ENCODE measurements around the gene IRF2. TPM values are rescaled to one million over a fixed set of nuclear protein-coding genes. Genes with fewer than 3 reads are reported as not detected.
A peak's percentile ranks its signal among the peaks of the same experiment; 100 is the strongest.

The IRF2 gene
- total RNA-seq (2012; rRNA removed) = 21.3 and 31.7 TPM in 2 replicates

DNA sequence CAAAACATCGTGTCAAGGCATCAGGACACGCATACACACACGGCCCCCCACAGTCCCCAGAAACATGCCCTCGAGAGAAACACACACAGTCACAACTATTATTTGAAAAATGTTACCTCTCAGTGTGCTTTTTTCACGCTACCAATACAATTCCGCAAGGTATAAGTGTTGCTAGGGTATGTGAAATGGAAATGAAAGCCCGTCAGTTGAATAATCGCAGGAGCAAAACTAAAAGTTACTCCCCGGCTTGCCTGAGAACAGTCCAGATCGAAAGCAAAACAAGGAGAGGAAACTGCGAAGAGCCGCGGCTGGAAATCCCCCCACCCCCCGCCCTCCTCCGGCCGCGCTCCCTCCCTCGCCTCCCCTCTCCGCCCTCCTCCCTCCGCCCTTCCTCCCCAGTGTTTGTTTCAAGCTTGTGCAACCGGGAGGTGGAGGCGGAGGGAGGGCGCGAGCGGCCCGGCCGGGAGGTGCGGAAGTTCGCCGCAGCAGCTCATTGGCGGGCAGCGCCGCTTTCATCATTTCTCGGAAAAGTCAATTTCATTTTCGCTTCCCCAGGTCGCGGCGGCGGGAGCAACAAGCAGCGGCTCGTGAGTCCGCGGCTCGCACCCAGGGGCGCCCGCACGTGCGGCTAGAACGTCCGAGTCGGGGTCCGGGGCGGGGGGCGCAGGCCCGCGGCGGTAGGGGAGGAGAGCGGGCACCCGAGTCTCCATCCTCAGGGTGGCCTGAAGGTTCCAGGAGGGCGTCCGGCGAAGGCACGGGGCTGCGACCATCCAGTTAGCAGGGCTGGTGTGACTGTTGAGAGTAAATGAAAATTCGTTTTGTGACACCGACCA is at the start of gene IRF2:
TSS of gene IRF2 (minus strand) at position 288 of the 833 bp plus-strand sequence. CDS start 45,486 bp downstream, outside the sequence.
- no peaks in the 10 kb centered on the region for H3K9me3 ChIP-seq (replicated peaks; ENCODE audit: low read length)
- H3K36me3 ChIP-seq (ENCODE audit: insufficient read depth, low read length) = no peaks in the 10 kb centered on the region
- no peaks in the 10 kb centered on the region for H3K27me3 ChIP-seq (ENCODE audit: control insufficient read depth, insufficient read depth, low read length)
- H3K4me2 ChIP-seq (ENCODE audit: low read length) = peak within 1 kb of the TSS; percentile 98
- peak within 1 kb of the TSS; percentile 84 for H3K4me3 ChIP-seq (ENCODE audit: low read length)
- H3K4me1 ChIP-seq (ENCODE audit: control insufficient read depth, insufficient read depth, low read length) = peaks cover 18% of the 10 kb centered on the region
- H3K9ac ChIP-seq (ENCODE audit: low read depth, low read length) = peak within 1 kb of the TSS; percentile 89

DNA sequence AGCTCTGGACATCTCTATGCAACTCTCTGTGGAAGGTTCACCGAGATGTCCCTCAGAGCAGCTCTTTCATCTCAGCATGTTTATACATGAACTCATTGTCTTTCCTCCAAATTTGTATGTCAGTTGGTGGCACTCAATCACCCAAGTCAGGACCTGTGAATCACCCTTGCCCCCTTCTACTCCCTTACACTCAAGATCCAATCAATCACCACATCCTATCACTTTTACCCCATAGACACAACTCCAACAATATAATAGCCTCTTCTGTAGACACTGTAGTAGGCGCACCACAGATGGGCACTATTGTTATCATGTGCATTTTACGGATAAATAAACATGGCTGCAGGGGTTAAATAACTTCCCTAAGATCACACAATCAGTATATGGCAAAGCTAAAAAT is 41.3 kb upstream of the IRF2 start:
- H3K9me3 ChIP-seq (replicated peaks; ENCODE audit: low read length) = no peaks in the 10 kb centered on the region
- no peak overlapping the region for H3K9ac ChIP-seq (ENCODE audit: low read depth, low read length)
- no peaks in the 10 kb centered on the region for H3K27me3 ChIP-seq (ENCODE audit: control insufficient read depth, insufficient read depth, low read length)
- H3K36me3 ChIP-seq (ENCODE audit: insufficient read depth, low read length) = no peaks in the 10 kb centered on the region
- H3K4me3 ChIP-seq (ENCODE audit: low read length) = no peak overlapping the region
- no peak overlapping the region for H3K4me2 ChIP-seq (ENCODE audit: low read length)
- H3K4me1 ChIP-seq (ENCODE audit: control insufficient read depth, insufficient read depth, low read length) = peaks cover 16% of the 10 kb centered on the region

DNA sequence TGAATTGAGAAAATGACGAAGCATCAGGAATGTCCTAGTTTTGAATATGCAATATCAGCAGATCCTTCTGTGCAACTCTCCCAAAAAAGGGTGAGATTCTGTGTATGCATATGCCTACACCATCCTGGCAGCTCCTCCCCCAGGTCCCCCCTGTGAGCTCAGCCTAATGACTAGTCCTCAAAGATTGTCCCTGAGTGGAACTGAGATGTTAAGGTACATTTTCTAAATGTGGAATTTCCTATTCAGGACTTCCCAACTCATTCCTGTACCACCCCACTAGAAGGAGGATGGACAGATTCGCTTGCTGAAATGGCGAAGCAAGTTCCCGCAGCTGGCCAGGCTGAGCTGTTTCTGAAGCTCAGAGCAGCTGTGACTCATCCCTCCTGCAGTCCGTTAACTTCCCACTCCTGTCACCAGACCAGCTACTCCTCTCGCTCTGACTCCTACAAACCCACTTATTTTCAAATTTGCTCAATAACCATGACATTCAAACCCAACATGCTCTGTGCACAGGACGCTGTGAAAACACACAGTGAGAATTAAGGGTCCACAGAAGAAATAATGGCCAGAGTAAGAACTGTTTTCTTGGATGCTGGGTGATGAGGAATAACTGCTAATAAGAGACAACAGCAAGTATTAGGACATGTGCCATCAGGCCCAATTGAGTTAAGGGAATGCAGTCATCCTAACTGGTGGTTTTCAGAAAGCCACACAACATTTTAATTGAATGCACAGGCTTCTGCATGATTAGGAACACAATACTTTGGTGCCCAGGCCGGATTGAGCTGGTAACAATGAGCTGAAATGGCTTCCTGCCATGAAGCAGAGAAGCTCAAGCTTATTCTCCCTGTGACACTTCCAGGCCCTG is 40.0 kb upstream of the IRF2 start:
- Histone ChIP-seq H3K27me3 (ENCODE audit: control insufficient read depth, insufficient read depth, low read length) (no peaks in the 10 kb centered on the region), H3K9me3 (replicated peaks; ENCODE audit: low read length) (no peaks in the 10 kb centered on the region), H3K36me3 (ENCODE audit: insufficient read depth, low read length) (no peaks in the 10 kb centered on the region), H3K4me1 (ENCODE audit: control insufficient read depth, insufficient read depth, low read length) (peaks cover 16% of the 10 kb centered on the region), H3K9ac (ENCODE audit: low read depth, low read length) (peak overlapping the region; percentile 28), H3K4me3 (ENCODE audit: low read length) (peak overlapping the region; percentile 39), H3K4me2 (ENCODE audit: low read length) (peak overlapping the region; percentile 78)

- Histone ChIP-seq H3K36me3 (ENCODE audit: insufficient read depth, low read length) (no peaks in the 10 kb centered on the region), H3K4me3 (ENCODE audit: low read length) (no peak overlapping the region), H3K9ac (ENCODE audit: low read depth, low read length) (no peak overlapping the region)
Measured at GRCh38 chr4:184513802-184514120, 39.4 kb upstream of the IRF2 start.

GRCh38 chr4:184511156-184511555 is 36.8 kb upstream of the IRF2 start:
- H3K9ac ChIP-seq (ENCODE audit: low read depth, low read length) = no peak overlapping the region
- H3K4me1 ChIP-seq (ENCODE audit: control insufficient read depth, insufficient read depth, low read length) = peaks cover 16% of the 10 kb centered on the region
- no peaks in the 10 kb centered on the region for H3K27me3 ChIP-seq (ENCODE audit: control insufficient read depth, insufficient read depth, low read length)
- no peak overlapping the region for H3K4me2 ChIP-seq (ENCODE audit: low read length)
- no peak overlapping the region for H3K4me3 ChIP-seq (ENCODE audit: low read length)
- no peaks in the 10 kb centered on the region for H3K9me3 ChIP-seq (replicated peaks; ENCODE audit: low read length)
- H3K36me3 ChIP-seq (ENCODE audit: insufficient read depth, low read length) = no peaks in the 10 kb centered on the region

More at GRCh38 chr4:184513802-184514120, 39.4 kb upstream of the IRF2 start:
- Histone ChIP-seq H3K4me2 (ENCODE audit: low read length) (peak overlapping the region; percentile 78), H3K9me3 (replicated peaks; ENCODE audit: low read length) (no peaks in the 10 kb centered on the region), H3K4me1 (ENCODE audit: control insufficient read depth, insufficient read depth, low read length) (peaks cover 16% of the 10 kb centered on the region), H3K27me3 (ENCODE audit: control insufficient read depth, insufficient read depth, low read length) (no peaks in the 10 kb centered on the region)

- Histone ChIP-seq H3K4me3 (ENCODE audit: low read length) (no peak overlapping the region), H3K9me3 (replicated peaks; ENCODE audit: low read length) (no peaks in the 10 kb centered on the region), H3K4me2 (ENCODE audit: low read length) (no peak overlapping the region), H3K36me3 (ENCODE audit: insufficient read depth, low read length) (no peaks in the 10 kb centered on the region), H3K4me1 (ENCODE audit: control insufficient read depth, insufficient read depth, low read length) (peaks cover 16% of the 10 kb centered on the region), H3K27me3 (ENCODE audit: control insufficient read depth, insufficient read depth, low read length) (no peaks in the 10 kb centered on the region), H3K9ac (ENCODE audit: low read depth, low read length) (no peak overlapping the region)
Measured at GRCh38 chr4:184510401-184510800, 36.1 kb upstream of the IRF2 start.

DNA sequence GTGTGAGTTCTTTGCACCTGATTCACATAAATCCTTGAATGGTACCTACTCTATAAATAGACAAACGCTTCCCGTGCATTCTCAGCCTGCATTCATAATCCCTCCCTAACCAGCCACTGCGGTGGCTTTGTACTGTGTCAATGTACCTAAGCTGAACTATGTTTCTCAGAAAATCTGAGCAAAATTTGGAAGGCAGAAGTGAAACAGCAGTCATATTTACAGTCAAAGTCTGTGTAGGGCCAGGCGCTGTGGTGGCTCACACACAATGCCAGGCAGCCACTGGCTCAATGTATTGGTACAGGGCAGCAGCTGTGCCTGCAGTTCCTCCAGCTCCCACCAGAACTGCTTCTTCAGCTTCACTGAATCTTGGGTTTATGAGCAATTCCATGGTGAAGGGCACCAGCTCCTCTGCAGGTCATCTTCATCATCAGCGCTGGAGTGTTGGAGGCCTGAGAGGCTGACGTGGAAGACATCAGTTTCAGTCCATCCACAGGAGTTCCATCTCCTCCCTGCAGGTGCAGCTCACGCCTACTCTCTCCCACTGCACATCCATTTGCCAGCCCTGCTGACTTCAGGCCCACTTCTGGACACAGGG is 32.3 kb upstream of the IRF2 start:
- H3K27me3 ChIP-seq (ENCODE audit: control insufficient read depth, insufficient read depth, low read length) = no peaks in the 10 kb centered on the region
- H3K9me3 ChIP-seq (replicated peaks; ENCODE audit: low read length) = no peaks in the 10 kb centered on the region
- H3K4me1 ChIP-seq (ENCODE audit: control insufficient read depth, insufficient read depth, low read length) = peaks cover 7% of the 10 kb centered on the region
- no peak overlapping the region for H3K4me3 ChIP-seq (ENCODE audit: low read length)
- H3K36me3 ChIP-seq (ENCODE audit: insufficient read depth, low read length) = no peaks in the 10 kb centered on the region
- no peak overlapping the region for H3K4me2 ChIP-seq (ENCODE audit: low read length)
- no peak overlapping the region for H3K9ac ChIP-seq (ENCODE audit: low read depth, low read length)

DNA sequence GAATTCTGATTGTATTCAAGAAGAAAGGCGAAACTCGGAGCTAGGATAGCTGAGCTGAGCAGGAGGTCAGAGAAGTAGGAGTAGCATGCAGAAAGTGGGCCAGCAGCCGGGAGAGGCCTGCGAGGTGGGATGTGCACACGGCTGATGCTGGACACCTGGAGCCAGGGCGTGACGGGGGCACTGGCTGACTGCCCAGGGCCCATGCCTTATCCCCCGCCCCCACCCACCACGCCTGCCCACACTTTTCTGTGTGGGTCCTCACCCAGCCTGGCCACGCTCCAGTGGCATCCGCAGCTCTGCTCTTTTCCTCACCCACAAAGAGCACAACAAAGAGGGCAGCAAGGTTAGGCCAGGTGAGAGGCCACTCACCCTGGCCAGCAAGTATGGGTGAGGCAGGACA is 30.0 kb upstream of the IRF2 start:
- Histone ChIP-seq H3K4me2 (ENCODE audit: low read length) (peak overlapping the region; percentile 11), H3K9me3 (replicated peaks; ENCODE audit: low read length) (no peaks in the 10 kb centered on the region), H3K9ac (ENCODE audit: low read depth, low read length) (no peak overlapping the region), H3K4me3 (ENCODE audit: low read length) (no peak overlapping the region), H3K4me1 (ENCODE audit: control insufficient read depth, insufficient read depth, low read length) (peaks cover 7% of the 10 kb centered on the region), H3K27me3 (ENCODE audit: control insufficient read depth, insufficient read depth, low read length) (no peaks in the 10 kb centered on the region), H3K36me3 (ENCODE audit: insufficient read depth, low read length) (no peaks in the 10 kb centered on the region)

DNA sequence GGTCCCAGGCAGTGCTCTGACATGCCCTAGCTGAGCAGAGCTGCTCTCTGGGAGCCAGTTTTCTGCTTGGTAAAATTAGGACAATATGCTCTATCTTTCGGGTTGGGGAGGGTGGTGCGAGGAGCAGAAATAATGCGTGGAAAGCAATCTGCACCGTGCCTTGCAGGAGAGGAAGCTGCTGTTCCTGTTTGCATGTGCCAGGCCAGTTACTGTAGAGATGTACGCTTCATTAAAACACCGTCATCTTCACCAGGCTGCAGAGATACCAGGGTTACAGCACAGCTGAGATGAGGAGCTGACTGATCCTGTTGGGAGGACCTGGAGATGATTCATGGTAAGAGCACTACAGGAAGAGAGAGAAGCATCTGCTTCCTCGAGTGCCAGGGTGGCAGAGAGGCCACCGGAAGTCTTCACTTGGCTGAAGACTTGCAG is 29.5 kb upstream of the IRF2 start:
- H3K36me3 ChIP-seq (ENCODE audit: insufficient read depth, low read length) = no peaks in the 10 kb centered on the region
- no peak overlapping the region for H3K9ac ChIP-seq (ENCODE audit: low read depth, low read length)
- H3K9me3 ChIP-seq (replicated peaks; ENCODE audit: low read length) = no peaks in the 10 kb centered on the region
- peak overlapping the region; percentile 11 for H3K4me2 ChIP-seq (ENCODE audit: low read length)
- no peak overlapping the region for H3K4me3 ChIP-seq (ENCODE audit: low read length)
- no peaks in the 10 kb centered on the region for H3K27me3 ChIP-seq (ENCODE audit: control insufficient read depth, insufficient read depth, low read length)
- peaks cover 7% of the 10 kb centered on the region for H3K4me1 ChIP-seq (ENCODE audit: control insufficient read depth, insufficient read depth, low read length)

- H3K36me3 ChIP-seq (ENCODE audit: insufficient read depth, low read length) = no peaks in the 10 kb centered on the region
- H3K27me3 ChIP-seq (ENCODE audit: control insufficient read depth, insufficient read depth, low read length) = no peaks in the 10 kb centered on the region
- peaks cover 7% of the 10 kb centered on the region for H3K4me1 ChIP-seq (ENCODE audit: control insufficient read depth, insufficient read depth, low read length)
- no peaks in the 10 kb centered on the region for H3K9me3 ChIP-seq (replicated peaks; ENCODE audit: low read length)
- H3K9ac ChIP-seq (ENCODE audit: low read depth, low read length) = no peak overlapping the region
- no peak overlapping the region for H3K4me3 ChIP-seq (ENCODE audit: low read length)
- no peak overlapping the region for H3K4me2 ChIP-seq (ENCODE audit: low read length)
Measured at GRCh38 chr4:184500748-184501589, 26.6 kb upstream of the IRF2 start.

DNA sequence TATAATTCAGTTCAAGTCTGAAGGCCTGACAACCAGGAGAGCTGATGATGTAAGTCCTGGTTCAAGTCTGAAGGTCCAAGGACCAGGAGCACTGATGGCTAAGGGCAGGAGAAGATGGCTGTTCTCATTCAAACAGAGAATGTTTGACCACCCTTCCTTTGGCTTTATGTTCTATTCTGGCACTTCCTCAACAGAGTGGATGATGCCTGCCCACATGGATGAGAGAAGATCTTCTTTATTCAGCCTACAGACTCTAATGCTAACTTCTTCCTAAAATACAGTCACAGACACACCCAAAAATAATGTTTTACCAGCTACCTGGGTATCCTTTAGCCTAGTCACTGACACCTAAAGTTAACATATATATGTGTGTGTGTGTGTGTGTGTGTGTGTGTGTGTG is 25.6 kb upstream of the IRF2 start:
- Histone ChIP-seq H3K9ac (ENCODE audit: low read depth, low read length) (no peak overlapping the region), H3K4me2 (ENCODE audit: low read length) (no peak overlapping the region), H3K4me3 (ENCODE audit: low read length) (no peak overlapping the region), H3K27me3 (ENCODE audit: control insufficient read depth, insufficient read depth, low read length) (no peaks in the 10 kb centered on the region), H3K4me1 (ENCODE audit: control insufficient read depth, insufficient read depth, low read length) (peaks cover 7% of the 10 kb centered on the region), H3K9me3 (replicated peaks; ENCODE audit: low read length) (no peaks in the 10 kb centered on the region), H3K36me3 (ENCODE audit: insufficient read depth, low read length) (no peaks in the 10 kb centered on the region)

All from skeletal muscle satellite cell (primary cell).